GM12873 (cell line): Measurements from ENCODE around the gene DNAJC22.

Source experiments
- TF ChIP-seq, protein P1 (sequence below): IDR thresholded peaks from 2 replicates; pipeline ENCODE4 v1.5.1; 2012; ENCODE audit warnings: low read depth, mild to moderate bottlenecking, moderate library complexity, low read length, control low read depth; ENCODE audit not compliant: insufficient read depth; ENCODE audit errors: missing control alignments

DNAJC22 gene

DNA sequence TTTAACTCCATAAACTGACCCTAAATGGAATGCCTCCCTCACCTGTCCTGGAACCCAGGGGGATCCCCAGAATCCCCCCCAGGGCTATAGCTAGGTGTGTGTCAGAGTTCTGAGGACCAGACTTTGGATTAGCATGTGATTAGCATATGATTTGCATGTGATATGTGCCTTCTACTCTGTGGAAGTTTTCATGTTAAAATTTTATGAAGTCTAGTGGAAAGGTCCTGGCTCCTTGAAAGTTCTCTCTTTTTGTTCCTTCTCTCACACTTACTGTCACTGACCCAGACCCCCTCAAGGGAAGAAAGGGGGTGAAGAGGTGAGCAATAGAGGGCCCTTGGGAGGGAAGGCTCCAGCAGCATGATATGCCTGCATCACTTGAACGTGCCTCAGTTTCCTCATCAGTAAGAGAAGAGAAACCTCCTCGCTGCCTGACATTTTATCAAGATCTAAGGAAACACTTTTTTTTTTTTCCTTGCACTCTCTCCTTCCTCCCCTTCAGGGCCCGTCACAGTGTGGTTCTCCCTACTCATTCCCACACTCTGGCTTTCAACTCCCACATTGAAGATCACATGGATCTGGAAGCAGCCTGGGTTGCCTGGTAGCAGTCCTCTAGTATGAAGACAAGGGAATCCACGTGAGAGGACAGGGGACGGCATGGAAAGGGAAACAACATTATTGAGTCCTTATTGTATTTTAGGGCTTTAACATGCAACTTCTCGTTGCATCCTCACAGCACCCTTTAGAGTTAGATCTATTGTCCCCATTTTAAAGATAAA is 6.4 kb upstream of the DNAJC22 start:
- TF ChIP-seq, protein P1, sequence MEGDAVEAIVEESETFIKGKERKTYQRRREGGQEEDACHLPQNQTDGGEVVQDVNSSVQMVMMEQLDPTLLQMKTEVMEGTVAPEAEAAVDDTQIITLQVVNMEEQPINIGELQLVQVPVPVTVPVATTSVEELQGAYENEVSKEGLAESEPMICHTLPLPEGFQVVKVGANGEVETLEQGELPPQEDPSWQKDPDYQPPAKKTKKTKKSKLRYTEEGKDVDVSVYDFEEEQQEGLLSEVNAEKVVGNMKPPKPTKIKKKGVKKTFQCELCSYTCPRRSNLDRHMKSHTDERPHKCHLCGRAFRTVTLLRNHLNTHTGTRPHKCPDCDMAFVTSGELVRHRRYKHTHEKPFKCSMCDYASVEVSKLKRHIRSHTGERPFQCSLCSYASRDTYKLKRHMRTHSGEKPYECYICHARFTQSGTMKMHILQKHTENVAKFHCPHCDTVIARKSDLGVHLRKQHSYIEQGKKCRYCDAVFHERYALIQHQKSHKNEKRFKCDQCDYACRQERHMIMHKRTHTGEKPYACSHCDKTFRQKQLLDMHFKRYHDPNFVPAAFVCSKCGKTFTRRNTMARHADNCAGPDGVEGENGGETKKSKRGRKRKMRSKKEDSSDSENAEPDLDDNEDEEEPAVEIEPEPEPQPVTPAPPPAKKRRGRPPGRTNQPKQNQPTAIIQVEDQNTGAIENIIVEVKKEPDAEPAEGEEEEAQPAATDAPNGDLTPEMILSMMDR, result no peak

DNA sequence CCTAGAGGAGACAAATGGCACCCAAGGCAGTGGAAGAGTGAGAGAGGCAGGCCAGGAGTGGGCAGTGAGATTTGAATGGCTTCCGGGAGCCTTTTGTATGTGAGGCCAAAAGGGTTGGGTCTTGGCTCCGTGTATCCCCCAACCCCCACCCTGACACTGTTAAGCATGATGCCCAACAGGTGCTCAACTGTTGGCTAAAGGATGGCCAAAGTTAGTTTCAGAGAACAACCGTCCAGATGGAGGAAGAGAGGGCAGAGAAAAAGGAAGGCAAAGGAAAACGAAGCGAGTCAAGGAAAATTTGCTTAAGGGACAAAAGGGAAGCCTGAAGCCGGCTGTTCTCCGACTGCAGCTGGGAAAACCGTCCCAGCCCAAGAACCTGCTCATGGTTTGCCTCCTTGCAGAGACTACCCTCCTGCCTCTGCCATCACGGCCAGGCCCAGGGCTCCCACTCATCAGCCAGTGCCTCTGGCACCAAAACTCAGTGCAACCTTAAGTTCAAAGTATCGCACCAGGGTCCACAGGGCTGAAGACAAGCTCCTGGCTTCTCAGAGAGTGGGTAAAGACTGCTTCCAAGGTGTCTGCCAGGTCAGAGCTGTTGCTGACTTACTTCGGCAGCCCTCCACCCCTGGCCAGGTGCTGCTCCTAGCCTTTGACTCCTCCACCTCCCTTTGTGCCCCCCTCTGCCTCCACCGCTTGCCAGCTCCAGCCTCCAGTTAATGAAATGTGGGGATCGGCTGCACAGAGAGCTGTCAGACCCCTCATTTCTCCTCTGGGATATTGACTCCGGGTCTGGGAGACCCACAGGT is 5.5 kb upstream of the DNAJC22 start:
- TF ChIP-seq, protein P1, result no peak

DNA sequence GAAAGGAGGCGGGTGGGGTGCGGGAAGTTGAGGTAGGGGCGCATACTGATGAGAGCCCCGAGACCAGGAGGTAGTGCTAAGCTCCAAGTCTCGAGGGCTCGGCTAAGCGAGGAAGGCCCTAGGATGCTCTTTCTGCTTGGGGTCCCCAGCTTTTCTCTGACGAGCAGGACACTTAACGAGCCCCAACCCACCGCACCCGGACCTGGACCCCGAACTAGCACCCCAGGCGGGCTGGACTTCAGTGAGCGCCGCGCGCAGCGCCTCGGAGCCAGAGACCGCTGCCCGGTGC is 5.0 kb upstream of the DNAJC22 start:
- TF ChIP-seq, protein P1, result no peak

DNA sequence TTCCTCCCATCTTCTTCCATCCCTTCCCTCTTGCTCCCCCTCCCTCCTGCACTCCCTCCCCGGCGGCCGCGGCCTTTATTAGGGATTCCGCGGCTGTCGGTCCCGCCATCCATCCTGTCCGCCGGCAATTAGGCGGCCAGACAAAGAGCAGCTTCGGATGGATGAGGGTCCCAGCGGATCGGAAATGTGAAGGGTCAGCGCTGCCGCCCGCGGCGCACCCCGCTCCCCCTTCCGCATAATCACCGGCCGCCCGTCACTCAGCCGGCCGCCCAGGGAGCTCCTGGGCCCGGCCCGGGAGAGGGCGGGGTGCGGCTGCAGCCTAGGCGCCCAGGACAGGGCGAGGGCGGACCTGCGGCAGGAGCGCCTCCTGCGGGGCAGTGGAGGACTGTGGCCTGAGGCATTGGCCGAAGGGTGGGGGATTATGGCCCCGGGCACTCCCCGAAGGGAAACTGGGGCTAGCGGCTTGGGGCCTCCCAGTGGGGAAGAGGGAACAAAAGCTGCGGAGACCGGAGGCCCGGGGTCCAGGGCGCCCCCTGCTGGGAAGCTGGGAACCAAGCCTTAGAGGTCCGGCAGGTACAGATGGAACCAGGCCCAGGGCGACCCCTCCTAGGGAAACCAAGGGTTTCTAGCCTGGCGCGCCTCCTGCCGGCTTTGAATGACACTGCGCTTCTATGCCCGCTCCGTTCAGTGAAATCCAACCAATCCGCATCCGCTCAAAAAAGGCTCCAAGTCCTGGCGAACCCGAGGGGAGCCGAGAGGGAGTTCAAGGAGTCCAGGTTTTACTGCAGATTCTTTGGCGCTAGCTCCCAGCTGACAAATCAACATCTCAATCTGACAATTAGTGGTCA is 4.4 kb upstream of the DNAJC22 start:
- TF ChIP-seq, protein P1, result peak; percentile 88

DNA sequence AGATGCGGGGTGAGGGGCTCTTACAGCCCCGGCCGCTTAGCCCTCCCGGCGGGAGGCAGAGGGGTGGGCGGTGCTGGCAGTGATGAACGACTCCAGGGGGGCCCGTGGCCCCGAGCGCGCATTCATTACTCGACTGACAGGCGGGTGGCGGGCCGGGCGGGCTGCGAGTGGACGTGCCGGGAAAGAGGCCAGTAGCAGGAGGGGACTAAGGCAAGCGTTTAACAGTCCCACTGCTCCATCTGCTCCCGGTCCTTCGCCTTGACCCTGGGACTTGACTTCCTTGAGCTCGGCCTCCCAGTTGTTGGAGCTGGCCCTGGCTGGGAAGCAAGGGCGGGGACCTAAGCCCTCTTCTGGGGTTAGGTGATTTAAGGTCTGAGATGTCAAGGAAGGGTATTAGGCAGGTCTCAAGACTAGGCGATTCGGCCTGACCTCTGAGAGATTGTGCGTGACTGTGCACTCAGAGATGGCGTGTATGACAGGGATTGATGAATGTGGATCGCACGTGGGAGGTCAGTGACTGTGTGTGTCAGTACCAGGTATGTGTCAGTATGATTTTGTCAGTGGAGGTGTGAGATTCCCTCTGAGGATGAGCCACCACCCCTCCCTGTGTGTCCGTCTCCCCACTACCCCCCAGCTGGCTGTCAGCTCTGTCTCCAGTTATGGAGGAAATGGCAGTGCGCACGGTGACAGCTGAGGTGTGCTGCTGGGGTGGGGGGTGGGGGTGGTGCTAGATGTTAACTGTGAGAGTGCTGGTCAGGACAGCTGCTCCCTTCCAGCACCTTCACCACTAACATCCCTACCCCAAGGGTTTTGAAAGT is 3.6 kb upstream of the DNAJC22 start:
- TF ChIP-seq, protein P1, result no peak

DNA sequence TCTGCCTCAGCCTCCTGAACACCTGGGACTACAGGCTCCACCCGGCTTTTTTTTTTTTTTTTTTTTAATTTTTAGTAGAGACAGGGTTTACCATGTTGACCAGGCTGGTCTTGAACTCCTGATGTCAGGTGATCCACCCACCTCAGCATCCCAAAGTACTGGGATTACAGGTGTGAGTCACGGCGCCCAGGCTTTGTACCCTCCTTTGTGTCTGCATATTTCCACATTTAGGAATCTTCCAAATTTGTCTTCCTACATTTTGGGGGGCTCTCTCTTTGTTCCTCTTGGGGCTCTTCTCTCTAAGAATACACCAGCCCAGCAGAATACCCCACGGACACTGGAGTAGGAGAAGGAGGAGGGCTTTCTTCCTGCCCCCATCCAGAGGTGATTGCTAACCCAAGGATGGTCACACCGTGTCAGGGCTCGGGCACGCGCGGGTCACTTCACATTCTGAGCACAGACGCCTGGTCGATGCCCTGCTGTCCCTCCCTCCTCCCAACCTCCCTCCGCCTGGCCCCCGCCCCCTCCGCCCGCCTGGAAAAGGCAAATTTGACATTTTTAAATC is 2.1 kb upstream of the DNAJC22 start:
- TF ChIP-seq, protein P1, result no peak
